Endothelial cell of umbilical vein (primary cell): ENCODE data around the gene DR1. TPM values are rescaled to one million over a fixed set of nuclear protein-coding genes. Genes with fewer than 3 reads are reported as not detected.

Experiments used
- BruUV-seq: library from RNA; stranded (reverse); fragments of 400-500 nt; replicated peaks from 2 replicates; lab custom pipeline; 2021; lab: Mats Ljungman, UMichigan
- CTCF ChIA-PET: fragments of 300-600, 350-600 bp; sonication (Branson Sonifier 250); formaldehyde crosslinking; loops from one replicate; lab custom pipeline; 2021; ENCODE audit warnings: antibody characterized with exemption, inconsistent platforms; lab: Charles Lee
- POLR2A ChIA-PET: fragments of 300-600, 350-600 bp; sonication (Branson Sonifier 250); formaldehyde crosslinking; loops from one replicate; lab custom pipeline; 2021; ENCODE audit warnings: antibody characterized with exemption, inconsistent platforms; lab: Charles Lee
- DNase-seq: peaks from one replicate; pipeline ENCODE4 v3.0.0-alpha.2; 2011; ENCODE audit warnings: low read depth, low spot score
- FAIRE-seq: peaks from 2 replicates; lab custom pipeline; 2011; peaks lifted over from hg19 to GRCh38; lab: Jason Lieb, UNC
- H2AFZ ChIP-seq: 2 replicates; pipeline ENCODE4 v1.6.0; 2012; ENCODE audit warnings: low read depth, low read length, control low read depth, inconsistent platforms
- H3K27ac ChIP-seq: 2 replicates; pipeline ENCODE4 v1.5.1; 2011; ENCODE audit warnings: low read depth, mild to moderate bottlenecking, control low read depth, low read length, moderate library complexity; ENCODE audit not compliant: insufficient read depth
- H3K27me3 ChIP-seq, 2 experiments: 2 replicates each; pipeline versions ENCODE4 v1.6.0 to v1.6.1; 2011; ENCODE audit warnings: low read length in 2 of 2, mixed read lengths in 1 of 2; ENCODE audit not compliant: control insufficient read depth in 2 of 2, insufficient read depth in 2 of 2
- H3K36me3 ChIP-seq, 2 experiments: 2 replicates in 1 of 2; 3 replicates in 1 of 2; pipeline ENCODE4 v1.5.1; 2011; ENCODE audit warnings: low read length in 2 of 2, mild to moderate bottlenecking in 1 of 2, moderate library complexity in 1 of 2; ENCODE audit not compliant: control insufficient read depth in 2 of 2, insufficient read depth in 2 of 2; ENCODE audit errors: extremely low read depth in 1 of 2
- H3K4me1 ChIP-seq: 3 replicates; pipeline ENCODE4 v1.5.1; 2011; ENCODE audit warnings: mild to moderate bottlenecking, low read length; ENCODE audit not compliant: control insufficient read depth, insufficient read depth; ENCODE audit errors: extremely low read depth
- H3K4me2 ChIP-seq: 2 replicates; pipeline ENCODE4 v1.6.1; 2011; ENCODE audit warnings: low read length, control low read depth, mixed read lengths; ENCODE audit not compliant: insufficient read depth
- H3K4me3 ChIP-seq, 3 experiments: fragments of 200-600 bp in 1 of 3; sonication (generic), shearing (Covaris generic) in 1 of 3; replicated peaks in 1 of 3; 2 replicates each; pipeline ENCODE4 v1.5.1; 2011 to 2016; ENCODE audit warnings: control low read depth in 3 of 3, low read length in 3 of 3, mild to moderate bottlenecking in 2 of 3, inconsistent platforms in 1 of 3, low read depth in 1 of 3, moderate library complexity in 1 of 3; ENCODE audit not compliant: insufficient read depth in 1 of 3
- H3K79me2 ChIP-seq: 2 replicates; pipeline ENCODE4 v1.6.0; 2012; ENCODE audit warnings: low read length, inconsistent platforms; ENCODE audit not compliant: control insufficient read depth, insufficient read depth
- H3K9ac ChIP-seq: replicated peaks from 2 replicates; pipeline ENCODE3; 2011; ENCODE audit warnings: low read length, control low read depth; ENCODE audit not compliant: insufficient read depth; ENCODE audit errors: extremely low read depth
- H3K9me1 ChIP-seq: replicated peaks from 3 replicates; pipeline ENCODE4 v1.6.0; 2011; ENCODE audit warnings: mild to moderate bottlenecking, low read length; ENCODE audit not compliant: control insufficient read depth, insufficient read depth; ENCODE audit errors: extremely low read depth
- H3K9me3 ChIP-seq: replicated peaks from 2 replicates; pipeline ENCODE4 v1.5.1; 2012; ENCODE audit warnings: low read length, inconsistent platforms; ENCODE audit not compliant: control insufficient read depth, insufficient read depth
- H4K20me1 ChIP-seq: replicated peaks from 2 replicates; pipeline ENCODE3; 2011; ENCODE audit warnings: mild to moderate bottlenecking, low read length; ENCODE audit not compliant: control insufficient read depth, insufficient read depth; ENCODE audit errors: extremely low read depth
- EZH2 ChIP-seq: IDR thresholded peaks from 2 replicates; pipeline ENCODE4 v1.6.1; 2012; ENCODE audit warnings: borderline replicate concordance, low read depth, mild to moderate bottlenecking, moderate library complexity, low read length, inconsistent platforms; ENCODE audit not compliant: severe bottlenecking
- FOS ChIP-seq: IDR thresholded peaks from 2 replicates; pipeline ENCODE4 v1.6.1; 2011; ENCODE audit warnings: mild to moderate bottlenecking, low read length, moderate library complexity, borderline replicate concordance; ENCODE audit not compliant: insufficient read depth
- GATA2 ChIP-seq: IDR thresholded peaks from 2 replicates; pipeline ENCODE4 v1.7.0; 2011; ENCODE audit warnings: low read depth, mild to moderate bottlenecking, moderate library complexity, mixed read lengths, low read length; ENCODE audit not compliant: insufficient read length, insufficient read depth
- JUN ChIP-seq: IDR thresholded peaks from 2 replicates; pipeline ENCODE4 v1.6.1; 2011; ENCODE audit warnings: borderline replicate concordance, low read depth; ENCODE audit not compliant: insufficient read length, insufficient read depth
- POLR2A ChIP-seq: IDR thresholded peaks from 2 replicates; pipeline ENCODE4 v1.6.1; 2012; ENCODE audit warnings: low read depth, mild to moderate bottlenecking, control low read depth, low read length
- POLR2AphosphoS5 ChIP-seq: IDR thresholded peaks from 2 replicates; pipeline ENCODE4 v1.6.1; 2012; ENCODE audit warnings: low read depth, mild to moderate bottlenecking, control low read depth, low read length, moderate library complexity; ENCODE audit not compliant: insufficient read depth
- dilution Hi-C: fragments of 300-500 bp; cut with MboI; formaldehyde crosslinking; loops from one replicate; pipeline ENCODE4 v1.15.0; 2019; ENCODE audit warnings: low sequenced_read_pairs; ENCODE audit not compliant: extremely low pct_ligation_motif_present
- intact Hi-C: fragments of 100-400 bp; cut with micrococcal nuclease; formaldehyde crosslinking; loops from one replicate; pipeline ENCODE4 v1.10.0; 2022
- polyA plus RNA-seq, 4 experiments: library from polyadenylated mRNA; depleted of rRNA in 3 of 4; stranded (reverse) in 3 of 4; unstranded in 1 of 4; fragments of >200 nt; gene quantifications; 2 replicates each; pipeline versions ENCODE4 v1.2.1 to v1.2.3, GENCODE V29; 2011 to 2012; ENCODE audit warnings: missing spikeins in 1 of 4
- total RNA-seq: library from RNA; stranded (reverse); gene quantifications from 2 replicates; pipeline ENCODE4 v1.2.3, GENCODE V29; 2021
- TF ChIP-seq, protein P1 (sequence below), 2 donors: IDR thresholded peaks; 1 replicate in 1 of 2; 2 replicates in 1 of 2; pipeline ENCODE4 v1.5.1; 2011; ENCODE audit warnings: low read length in 2 of 2, mild to moderate bottlenecking in 2 of 2, moderate library complexity in 2 of 2, control low read depth in 1 of 2, inconsistent platforms in 1 of 2, low read depth in 1 of 2; ENCODE audit not compliant: insufficient read depth in 1 of 2; ENCODE audit errors: extremely low read depth in 1 of 2
- TF ChIP-seq, protein P2 (sequence below): IDR thresholded peaks from 2 replicates; pipeline ENCODE4 v1.6.1; 2011; ENCODE audit not compliant: insufficient read depth, insufficient read length

Gene DR1
- total and polyA plus RNA-seq, 2 donors (not counting 3 experiments of a cell fraction or from before 2014, with no cell fraction given) = 11.7 to 49.4 TPM

DNA sequence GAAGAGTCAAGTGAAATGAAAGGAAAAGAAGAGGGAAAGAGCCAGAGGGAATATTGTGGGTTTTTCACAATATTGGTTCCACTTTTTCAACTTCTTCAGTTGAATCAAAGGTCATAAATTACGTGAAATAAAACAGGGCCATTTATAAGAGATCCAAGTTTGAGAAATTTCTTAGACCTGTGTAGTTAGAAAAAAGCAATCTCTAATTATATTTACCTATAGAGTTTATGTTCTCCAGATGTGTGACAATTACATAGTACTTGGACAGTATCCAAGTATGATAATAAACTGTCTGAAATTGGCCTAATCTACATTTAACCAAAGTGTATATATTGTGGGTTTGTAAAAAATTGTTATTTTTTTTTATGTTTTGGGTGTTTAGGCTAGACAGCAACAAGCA, 14.4 kb downstream of the DR1 start:
- peaks cover 2% of the 10 kb centered on the region for H4K20me1 ChIP-seq
- peaks cover 0 to 7% of the 10 kb centered on the region in 2 experiments for H3K36me3 ChIP-seq
- no peaks in the 10 kb centered on the region for H3K27me3 ChIP-seq
- no peak overlapping the region for H2AFZ ChIP-seq
- CTCF ChIA-PET = interaction anchor here (1.3 to 2.9 kb wide), 2 partner anchors 12 to 56 kb away, joined by 3 to 11 read pairs; no protein-coding TSS in a partner anchor
- no peak overlapping the region for H3K9ac ChIP-seq
- no peak overlapping the region for H3K4me2 ChIP-seq
- H3K9me3 ChIP-seq = no peaks in the 10 kb centered on the region
- FAIRE-seq (no peak), DNase-seq (no peak)
- no peak for TF ChIP-seq POLR2A
- dilution Hi-C loops = no loop called here
- POLR2A ChIA-PET = no interaction called here
- BruUV-seq = no TSS peak
- H3K27ac ChIP-seq = no peak overlapping the region
- peaks cover 67% of the 10 kb centered on the region for H3K79me2 ChIP-seq
- no peaks in the 10 kb centered on the region for H3K4me1 ChIP-seq
- H3K4me3 ChIP-seq = no peak overlapping the region
- H3K9me1 ChIP-seq = no peaks in the 10 kb centered on the region
- intact Hi-C loops = no loop called here

DNA sequence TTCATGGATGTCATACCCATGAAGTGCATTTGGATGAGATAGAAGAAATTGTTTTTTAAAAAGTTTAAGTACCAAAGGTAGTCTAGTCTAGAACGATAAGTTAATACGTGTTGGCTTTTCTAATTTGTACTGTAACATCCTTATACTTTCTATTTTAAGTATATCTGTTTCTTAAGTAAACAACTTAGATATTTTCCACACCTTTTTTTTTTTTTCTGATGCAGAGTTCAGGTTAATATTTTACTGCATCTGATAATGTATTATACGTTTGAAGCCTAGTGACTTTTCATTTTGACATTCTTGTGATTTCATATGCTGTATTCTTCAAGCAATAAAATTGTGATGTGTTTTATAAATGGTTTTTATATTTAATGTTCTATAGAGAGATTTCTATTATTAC, 16.5 kb downstream of the DR1 start:
- Histone ChIP-seq H3K79me2 (peaks cover 54% of the 10 kb centered on the region), H3K4me2 (no peak overlapping the region), H3K9ac (no peak overlapping the region), H3K9me1 (no peaks in the 10 kb centered on the region), H3K4me1 (no peaks in the 10 kb centered on the region), H3K36me3 (peaks cover 0 to 11% of the 10 kb centered on the region in 2 experiments), H3K4me3 (no peak overlapping the region), H3K27me3 (no peaks in the 10 kb centered on the region), H4K20me1 (peaks cover 2% of the 10 kb centered on the region), H3K27ac (no peak overlapping the region), H2AFZ (no peak overlapping the region), H3K9me3 (no peaks in the 10 kb centered on the region)
- TF ChIP-seq JUN = no peak
- TF ChIP-seq POLR2A = no peak
- TF ChIP-seq, protein P1, sequence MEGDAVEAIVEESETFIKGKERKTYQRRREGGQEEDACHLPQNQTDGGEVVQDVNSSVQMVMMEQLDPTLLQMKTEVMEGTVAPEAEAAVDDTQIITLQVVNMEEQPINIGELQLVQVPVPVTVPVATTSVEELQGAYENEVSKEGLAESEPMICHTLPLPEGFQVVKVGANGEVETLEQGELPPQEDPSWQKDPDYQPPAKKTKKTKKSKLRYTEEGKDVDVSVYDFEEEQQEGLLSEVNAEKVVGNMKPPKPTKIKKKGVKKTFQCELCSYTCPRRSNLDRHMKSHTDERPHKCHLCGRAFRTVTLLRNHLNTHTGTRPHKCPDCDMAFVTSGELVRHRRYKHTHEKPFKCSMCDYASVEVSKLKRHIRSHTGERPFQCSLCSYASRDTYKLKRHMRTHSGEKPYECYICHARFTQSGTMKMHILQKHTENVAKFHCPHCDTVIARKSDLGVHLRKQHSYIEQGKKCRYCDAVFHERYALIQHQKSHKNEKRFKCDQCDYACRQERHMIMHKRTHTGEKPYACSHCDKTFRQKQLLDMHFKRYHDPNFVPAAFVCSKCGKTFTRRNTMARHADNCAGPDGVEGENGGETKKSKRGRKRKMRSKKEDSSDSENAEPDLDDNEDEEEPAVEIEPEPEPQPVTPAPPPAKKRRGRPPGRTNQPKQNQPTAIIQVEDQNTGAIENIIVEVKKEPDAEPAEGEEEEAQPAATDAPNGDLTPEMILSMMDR (IDR thresholded peaks at IDR 0.05; ENCODE audit: extremely low read depth in 1 of 2, insufficient read depth in 1 of 2, low read depth in 1 of 2, low read length in 2 of 2) = no peak
- TF ChIP-seq EZH2 = no peak
- TF ChIP-seq GATA2 = no peak
- TF ChIP-seq POLR2AphosphoS5 = no peak
- TF ChIP-seq, protein P2, sequence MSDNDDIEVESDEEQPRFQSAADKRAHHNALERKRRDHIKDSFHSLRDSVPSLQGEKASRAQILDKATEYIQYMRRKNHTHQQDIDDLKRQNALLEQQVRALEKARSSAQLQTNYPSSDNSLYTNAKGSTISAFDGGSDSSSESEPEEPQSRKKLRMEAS = no peak
- TF ChIP-seq FOS = no peak
- no TSS peak for BruUV-seq
- ChIA-PET POLR2A (no interaction called here), CTCF (interaction anchor here (1.7 to 2.3 kb wide), 2 partner anchors 8 to 58 kb away, joined by 5 to 11 read pairs; no protein-coding TSS in a partner anchor)
- dilution Hi-C loops = no loop called here
- no peak for DNase-seq
- intact Hi-C loops = no loop called here
- FAIRE-seq = no peak
